H9 (cell line): ENCODE results near the gene TSPAN31. TPM values are rescaled to one million over a fixed set of nuclear protein-coding genes. Genes with fewer than 3 reads are reported as not detected.

Source experiments
- DNase-seq: peaks from one replicate; pipeline ENCODE4 v3.0.0-alpha.2; 2017
- H2AFZ ChIP-seq: one replicate; pipeline ENCODE4 v1.6.1; 2013; ENCODE audit warnings: mild to moderate bottlenecking, low read length, control low read depth, moderate library complexity
- H2AK5ac ChIP-seq: 2 replicates; pipeline ENCODE4 v1.6.1; 2013; ENCODE audit warnings: low read length, control low read depth, mixed read lengths; ENCODE audit not compliant: insufficient read length
- H2BK120ac ChIP-seq: one replicate; pipeline ENCODE4 v1.6.1; 2013; ENCODE audit warnings: low read depth, mild to moderate bottlenecking, low read length, control low read depth, inconsistent platforms; ENCODE audit not compliant: poor library complexity, severe bottlenecking
- H2BK12ac ChIP-seq: 2 replicates; pipeline ENCODE4 v1.6.1; 2013; ENCODE audit warnings: low read length, control low read depth, mixed read lengths, low read depth; ENCODE audit not compliant: insufficient read length
- H2BK15ac ChIP-seq: 2 replicates; pipeline ENCODE4 v1.6.1; 2013; ENCODE audit warnings: low read depth, low read length, control low read depth
- H2BK20ac ChIP-seq: one replicate; pipeline ENCODE4 v1.6.1; 2013; ENCODE audit warnings: low read depth, mild to moderate bottlenecking, low read length, control low read depth, inconsistent platforms; ENCODE audit not compliant: poor library complexity, severe bottlenecking
- H2BK5ac ChIP-seq: 2 replicates; pipeline ENCODE4 v1.6.1; 2013; ENCODE audit warnings: low read length, control low read depth, mixed read lengths; ENCODE audit not compliant: insufficient read length
- H3K14ac ChIP-seq: 2 replicates; pipeline ENCODE4 v1.6.1; 2013; ENCODE audit warnings: low read length, control low read depth; ENCODE audit not compliant: insufficient read depth
- H3K18ac ChIP-seq: 2 replicates; pipeline ENCODE4 v1.6.1; 2013; ENCODE audit warnings: low read depth, mild to moderate bottlenecking, mixed read lengths, low read length, control low read depth; ENCODE audit not compliant: insufficient read length
- H3K23ac ChIP-seq: 2 replicates; pipeline ENCODE4 v1.6.1; 2013; ENCODE audit warnings: low read length, control low read depth, mixed read lengths, low read depth; ENCODE audit not compliant: insufficient read length
- H3K23me2 ChIP-seq: 2 replicates; pipeline ENCODE4 v1.6.1; 2013; ENCODE audit warnings: low read depth, mild to moderate bottlenecking, mixed read lengths, low read length, control low read depth; ENCODE audit not compliant: insufficient read length, poor library complexity, severe bottlenecking
- H3K27ac ChIP-seq: 2 replicates; pipeline ENCODE4 v1.5.1; 2013; ENCODE audit warnings: low read length, control low read depth, mixed read lengths, low read depth; ENCODE audit not compliant: insufficient read length
- H3K27me3 ChIP-seq: 2 replicates; pipeline ENCODE4 v1.6.1; 2013; ENCODE audit warnings: low read length, control low read depth, inconsistent platforms; ENCODE audit not compliant: insufficient read depth
- H3K4ac ChIP-seq: 2 replicates; pipeline ENCODE4 v1.6.1; 2013; ENCODE audit warnings: low read depth, mild to moderate bottlenecking, control low read depth, inconsistent platforms, low read length, moderate library complexity
- H3K4me1 ChIP-seq: 2 replicates; pipeline ENCODE4 v1.6.1; 2013; ENCODE audit warnings: low read length, control low read depth, inconsistent platforms; ENCODE audit not compliant: insufficient read depth
- H3K4me2 ChIP-seq: 2 replicates; pipeline ENCODE4 v1.6.1; 2013; ENCODE audit warnings: low read length, control low read depth, mixed read lengths; ENCODE audit not compliant: insufficient read length, insufficient read depth
- H3K56ac ChIP-seq: 2 replicates; pipeline ENCODE4 v1.6.1; 2013; ENCODE audit warnings: low read depth, mild to moderate bottlenecking, mixed read lengths, low read length, control low read depth; ENCODE audit not compliant: insufficient read length
- H3K79me1 ChIP-seq: 2 replicates; pipeline ENCODE4 v1.6.1; 2013; ENCODE audit warnings: low read depth, mild to moderate bottlenecking, moderate library complexity, low read length, control low read depth, inconsistent platforms; ENCODE audit not compliant: insufficient read depth, poor library complexity, severe bottlenecking
- H3K79me2 ChIP-seq: 2 replicates; pipeline ENCODE4 v1.6.1; 2013; ENCODE audit warnings: low read length, control low read depth, inconsistent platforms; ENCODE audit not compliant: insufficient read depth
- H3K9ac ChIP-seq: 2 replicates; pipeline ENCODE4 v1.6.1; 2013; ENCODE audit warnings: low read length, control low read depth, mixed read lengths; ENCODE audit not compliant: insufficient read length; ENCODE audit errors: extremely low read depth
- H3K9me3 ChIP-seq: one replicate; pipeline ENCODE4 v1.6.1; 2013; ENCODE audit warnings: low read depth, low read length, inconsistent platforms; ENCODE audit not compliant: control insufficient read depth
- H3T11ph ChIP-seq: one replicate; pipeline ENCODE4 v1.6.1; 2013; ENCODE audit warnings: mild to moderate bottlenecking, low read length, control low read depth, inconsistent platforms
- H4K20me1 ChIP-seq: one replicate; pipeline ENCODE4 v1.6.1; 2013; ENCODE audit not compliant: control insufficient read depth, insufficient read length, insufficient read depth
- H4K5ac ChIP-seq: 2 replicates; pipeline ENCODE4 v1.6.1; 2013; ENCODE audit warnings: low read depth, mild to moderate bottlenecking, mixed read lengths, low read length, control low read depth; ENCODE audit not compliant: insufficient read length
- H4K8ac ChIP-seq: replicated peaks from 2 replicates; pipeline ENCODE4 v1.6.1; 2013; ENCODE audit warnings: low read length, control low read depth, mixed read lengths, low read depth; ENCODE audit not compliant: insufficient read length
- H4K91ac ChIP-seq: 2 replicates; pipeline ENCODE4 v1.6.1; 2013; ENCODE audit warnings: low read depth, mild to moderate bottlenecking, moderate library complexity, mixed read lengths, low read length, control low read depth; ENCODE audit not compliant: insufficient read length
- H3K27ac Mint-ChIP-seq, 3 experiments: 2 replicates in 2 of 3; 3 replicates in 1 of 3; pipeline ENCODE4 v1.8.0; 2020 to 2021; ENCODE audit warnings: mixed read lengths in 3 of 3, mild to moderate bottlenecking in 1 of 3, moderate library complexity in 1 of 3
- H3K27me3 Mint-ChIP-seq: 2 replicates; pipeline ENCODE4 v1.8.0; 2021; ENCODE audit warnings: low read depth, mild to moderate bottlenecking, moderate library complexity, mixed read lengths
- H3K36me3 Mint-ChIP-seq, 3 experiments: 2 replicates in 2 of 3; 3 replicates in 1 of 3; pipeline ENCODE4 v1.8.0; 2020 to 2021; ENCODE audit warnings: low read depth in 3 of 3, mixed read lengths in 3 of 3; ENCODE audit not compliant: insufficient read depth in 1 of 3
- H3K4me1 Mint-ChIP-seq, 2 experiments: 2 replicates each; pipeline ENCODE4 v1.8.0; 2020; ENCODE audit warnings: mixed read lengths in 2 of 2
- H3K4me3 Mint-ChIP-seq, 2 experiments: 2 replicates in 1 of 2; 3 replicates in 1 of 2; pipeline ENCODE4 v1.8.0; 2020 to 2021; ENCODE audit warnings: mild to moderate bottlenecking in 2 of 2, mixed read lengths in 2 of 2, moderate library complexity in 1 of 2
- H3K9me3 Mint-ChIP-seq, 2 experiments: 2 replicates in 1 of 2; 3 replicates in 1 of 2; pipeline ENCODE4 v1.8.0; 2020; ENCODE audit warnings: mild to moderate bottlenecking in 2 of 2, mixed read lengths in 2 of 2, moderate library complexity in 1 of 2
- CTCF ChIP-seq: fragments of 200-600 bp; sonication (generic); conservative IDR thresholded peaks from 3 replicates; pipeline ENCODE4 v1.8.0; 2021; ENCODE audit warnings: antibody characterized with exemption, mild to moderate bottlenecking
- WGBS: extraction: QIAGEN DNeasy Blood & Tissue Kit; methylation state at CpG from one replicate; pipeline ENCODE4 v1.1.7; 2013; ENCODE audit warnings: missing lambda C conversion rate, low lambda C conversion rate, mixed read lengths; ENCODE audit not compliant: insufficient read length; ENCODE audit errors: extremely low coverage; 5-methylcytosine and 5-hydroxymethylcytosine counted together
- total RNA-seq: library from RNA; stranded (reverse); gene quantifications from 2 replicates; pipeline ENCODE4 v1.2.1, GENCODE V29; 2021

Gene TSPAN31
- total RNA-seq, 1 experiment from 2014 or later, result 20.0 TPM

- H3K27ac Mint-ChIP-seq, result no peak overlapping the region
- H3K79me2 ChIP-seq, result no peaks in the 10 kb centered on the region
Observed at GRCh38 chr12:57796996-57797395, 52.2 kb downstream of the TSPAN31 start.

More at GRCh38 chr12:57796996-57797395, 52.2 kb downstream of the TSPAN31 start:
- no peak overlapping the region for H3K14ac ChIP-seq
- no peaks in the 10 kb centered on the region for H4K20me1 ChIP-seq
- no peak overlapping the region for H3K9ac ChIP-seq
- DNase-seq, result no peak
- no peak overlapping the region for H4K5ac ChIP-seq
- no peaks in the 10 kb centered on the region for H3K4me1 ChIP-seq
- H4K8ac ChIP-seq, result no peak overlapping the region
- H3K23me2 ChIP-seq, result no peaks in the 10 kb centered on the region
- H3K27me3 ChIP-seq, result no peaks in the 10 kb centered on the region
- no CpG with 5 or more reads among the region's 1 CpG for WGBS
- H3K4me1 Mint-ChIP-seq, result no peaks in the 10 kb centered on the region
- no peaks in the 10 kb centered on the region for H3K9me3 Mint-ChIP-seq
- H3K23ac ChIP-seq, result no peak overlapping the region
- no peak overlapping the region for H2BK20ac ChIP-seq
- no peak overlapping the region for H3K4ac ChIP-seq
- no peaks in the 10 kb centered on the region for H3K79me1 ChIP-seq
- H3K4me2 ChIP-seq, result no peak overlapping the region
- TF ChIP-seq CTCF, result no peak
- no peaks in the 10 kb centered on the region for H3K27me3 Mint-ChIP-seq
- no peak overlapping the region for H3T11ph ChIP-seq
- H3K27ac ChIP-seq, result no peak overlapping the region
- no peak overlapping the region for H2BK12ac ChIP-seq
- H3K36me3 Mint-ChIP-seq, result peaks cover 22 to 52% (median 43%) of the 10 kb centered on the region in 3 experiments
- no peak overlapping the region for H2BK15ac ChIP-seq
- no peak overlapping the region for H3K56ac ChIP-seq
- no peak overlapping the region for H2AK5ac ChIP-seq
- H2AFZ ChIP-seq, result no peak overlapping the region
- no peak overlapping the region for H3K18ac ChIP-seq
- H2BK5ac ChIP-seq, result no peak overlapping the region
- no peak overlapping the region for H4K91ac ChIP-seq
- H3K9me3 ChIP-seq, result no peaks in the 10 kb centered on the region
- no peak overlapping the region for H3K4me3 Mint-ChIP-seq
- no peak overlapping the region for H2BK120ac ChIP-seq
